ENCODE measurements around the gene GFY.
"Not testable (repeated sequence)": the region's sequence is repeated elsewhere in the genome, so short reads cannot be mapped to it uniquely, and the experiment has no call there.

GFY gene

GRCh38 chr19:49447485-49448431 is 22.6 kb downstream of the GFY start:
- no peak for DNase-seq

GRCh38 chr19:49448432-49448786 is 23.2 kb downstream of the GFY start:
- DNase-seq: no peak

- DNase-seq: no peak
Observed at GRCh38 chr19:49450405-49450804, 25.2 kb downstream of the GFY start.

GRCh38 chr19:49451430-49452181 is 26.4 kb downstream of the GFY start, which contains the start of gene PIH1D1:
Gene PIH1D1 (minus strand): TSS chr19:49451814. CDS start chr19:49451574, 240 bp downstream.
- DNase-seq: peak; percentile 97

GRCh38 chr19:49453013-49453756 is 28.0 kb downstream of the GFY start, which contains the start of gene ALDH16A1:
Gene ALDH16A1 (plus strand): TSS chr19:49453225. CDS start chr19:49453332, 107 bp downstream.
- DNase-seq: peak; percentile 99

GRCh38 chr19:49453757-49454240 is 28.6 kb downstream of the GFY start:
- no peak for DNase-seq

GRCh38 chr19:49455773-49456172 is 30.6 kb downstream of the GFY start:
- DNase-seq: no peak

GRCh38 chr19:49456326-49456725 is 31.1 kb downstream of the GFY start:
- no peak for DNase-seq

GRCh38 chr19:49458567-49458903 is 33.3 kb downstream of the GFY start:
- no peak for DNase-seq

GRCh38 chr19:49459388-49459787 is 34.2 kb downstream of the GFY start:
- DNase-seq: no peak

- DNase-seq: not testable (repeated sequence)
Observed at GRCh38 chr19:49461130-49461529, 35.9 kb downstream of the GFY start.

GRCh38 chr19:49461656-49462055 is 36.5 kb downstream of the GFY start:
- no peak for DNase-seq

- DNase-seq: no peak
Observed at GRCh38 chr19:49462492-49462891, 37.3 kb downstream of the GFY start.

GRCh38 chr19:49463960-49464740 is 39.0 kb downstream of the GFY start:
- no peak for DNase-seq

GRCh38 chr19:49465371-49465770 is 40.2 kb downstream of the GFY start:
- DNase-seq: no peak

- no peak for DNase-seq
Observed at GRCh38 chr19:49468199-49468598, 43.0 kb downstream of the GFY start.

GRCh38 chr19:49468746-49469447 is 43.7 kb downstream of the GFY start:
- DNase-seq: peak; percentile 92

- DNase-seq: peak; percentile 91
Observed at GRCh38 chr19:49469828-49470614, 44.8 kb downstream of the GFY start.

GRCh38 chr19:49470615-49470978 is 45.4 kb downstream of the GFY start:
- DNase-seq: no peak

- no peak for DNase-seq
Observed at GRCh38 chr19:49472936-49473335, 47.7 kb downstream of the GFY start.

GRCh38 chr19:49473501-49473867 is 48.3 kb downstream of the GFY start:
- not testable (repeated sequence) for DNase-seq

Measured in activated effector memory CD4-positive, alpha-beta T cell treated with anti-CD3 and anti-CD28 coated beads, Interleukin-2, amount 50 U/mL, for 16 hours (primary cell).